Measurements from ENCODE around the gene GAGE12J. TPM values are rescaled to one million over a fixed set of nuclear protein-coding genes. Genes with fewer than 3 reads are reported as not detected.

Gene GAGE12J
- total and polyA plus RNA-seq, 8 donors = not detected

DNA sequence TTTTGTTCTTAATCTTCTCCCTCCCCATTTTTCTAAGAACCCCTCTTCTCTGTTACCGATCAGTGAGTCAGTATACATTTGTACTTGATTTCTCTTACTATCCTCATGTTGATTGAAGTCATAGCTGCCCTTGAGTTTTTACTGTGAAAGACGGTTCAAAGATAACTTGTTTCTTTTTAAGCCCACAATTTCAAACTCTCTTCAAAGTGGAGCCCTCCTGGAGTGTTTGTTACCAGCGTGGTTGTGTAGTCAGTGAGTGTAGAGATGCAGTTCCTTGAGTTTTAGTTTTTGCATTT, 44.4 kb upstream of the GAGE12J start:
- intact Hi-C loops (cut with DNase I) = no loop called here
- Histone ChIP-seq H3K4me3 (no peak overlapping the region), H3K27me3 (no peaks in the 10 kb centered on the region), H3K27ac (no peak overlapping the region), H3K4me1 (peaks cover 0 to 8% of the 10 kb centered on the region in 2 donors), H3K9me3 (no peaks in the 10 kb centered on the region), H3K36me3 (no peaks in the 10 kb centered on the region)
- ATAC-seq = no peak
- TF ChIP-seq, protein P1, sequence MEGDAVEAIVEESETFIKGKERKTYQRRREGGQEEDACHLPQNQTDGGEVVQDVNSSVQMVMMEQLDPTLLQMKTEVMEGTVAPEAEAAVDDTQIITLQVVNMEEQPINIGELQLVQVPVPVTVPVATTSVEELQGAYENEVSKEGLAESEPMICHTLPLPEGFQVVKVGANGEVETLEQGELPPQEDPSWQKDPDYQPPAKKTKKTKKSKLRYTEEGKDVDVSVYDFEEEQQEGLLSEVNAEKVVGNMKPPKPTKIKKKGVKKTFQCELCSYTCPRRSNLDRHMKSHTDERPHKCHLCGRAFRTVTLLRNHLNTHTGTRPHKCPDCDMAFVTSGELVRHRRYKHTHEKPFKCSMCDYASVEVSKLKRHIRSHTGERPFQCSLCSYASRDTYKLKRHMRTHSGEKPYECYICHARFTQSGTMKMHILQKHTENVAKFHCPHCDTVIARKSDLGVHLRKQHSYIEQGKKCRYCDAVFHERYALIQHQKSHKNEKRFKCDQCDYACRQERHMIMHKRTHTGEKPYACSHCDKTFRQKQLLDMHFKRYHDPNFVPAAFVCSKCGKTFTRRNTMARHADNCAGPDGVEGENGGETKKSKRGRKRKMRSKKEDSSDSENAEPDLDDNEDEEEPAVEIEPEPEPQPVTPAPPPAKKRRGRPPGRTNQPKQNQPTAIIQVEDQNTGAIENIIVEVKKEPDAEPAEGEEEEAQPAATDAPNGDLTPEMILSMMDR (IDR thresholded peaks at IDR 0.05) = no peak
- DNase-seq = no peak

DNA sequence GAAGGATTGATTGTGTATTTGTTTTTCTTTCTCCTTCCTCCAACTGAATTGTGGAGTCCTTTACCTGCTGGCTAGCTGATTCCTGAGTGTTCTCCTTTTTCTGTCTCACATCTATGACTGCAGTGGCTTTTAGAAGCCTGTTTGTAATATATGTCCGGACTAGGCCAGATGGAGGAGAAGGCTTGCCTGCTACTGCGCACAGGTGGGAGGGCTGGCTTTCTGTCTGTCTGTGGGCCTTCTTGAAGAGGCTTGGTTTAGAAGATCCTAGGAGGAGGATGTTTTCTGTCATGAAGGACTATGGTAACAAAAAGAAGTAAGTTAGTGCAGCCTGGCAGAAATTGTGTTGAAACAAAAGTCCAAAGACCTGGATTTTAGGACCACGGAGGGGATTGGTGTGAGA, 43.8 kb upstream of the GAGE12J start:
- H3K9me3 ChIP-seq = no peaks in the 10 kb centered on the region
- ATAC-seq = no peak
- H3K4me3 ChIP-seq = no peak overlapping the region
- no peaks in the 10 kb centered on the region for H3K36me3 ChIP-seq
- H3K27ac ChIP-seq = no peak overlapping the region
- intact Hi-C loops (cut with DNase I) = no loop called here
- H3K27me3 ChIP-seq = no peaks in the 10 kb centered on the region
- TF ChIP-seq, protein P1 (IDR thresholded peaks at IDR 0.05) = no peak
- H3K4me1 ChIP-seq = peaks cover 0 to 2% of the 10 kb centered on the region in 2 donors
- no peak for DNase-seq

DNA sequence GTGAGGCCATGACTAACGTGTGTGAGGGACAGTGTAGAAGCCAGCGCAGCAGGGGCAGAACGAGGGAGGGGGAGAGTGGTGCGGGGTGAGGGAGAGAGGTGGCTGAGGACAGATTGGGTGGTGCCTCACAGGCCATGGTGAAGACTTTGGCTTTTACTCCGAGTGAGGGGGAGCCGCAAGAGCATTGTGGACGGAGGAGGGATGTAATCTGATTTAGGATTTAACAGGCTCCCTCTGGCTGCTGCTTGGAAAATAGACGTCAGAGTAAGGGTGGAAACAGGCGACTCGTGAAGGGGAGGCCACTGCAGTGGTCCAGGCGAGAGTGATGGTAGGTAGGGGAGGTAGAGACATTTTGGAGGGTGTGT, 39.2 kb upstream of the GAGE12J start:
- DNase-seq (peak in 1 of 4 donors; percentile 28), ATAC-seq (no peak)
- Histone ChIP-seq H3K9me3 (no peaks in the 10 kb centered on the region), H3K4me3 (no peak overlapping the region), H3K36me3 (no peaks in the 10 kb centered on the region), H3K27ac (no peak overlapping the region), H3K4me1 (no peaks in the 10 kb centered on the region), H3K27me3 (no peaks in the 10 kb centered on the region)
- TF ChIP-seq, protein P1 (IDR thresholded peaks at IDR 0.05) = no peak
- intact Hi-C loops (cut with DNase I) = no loop called here

DNA sequence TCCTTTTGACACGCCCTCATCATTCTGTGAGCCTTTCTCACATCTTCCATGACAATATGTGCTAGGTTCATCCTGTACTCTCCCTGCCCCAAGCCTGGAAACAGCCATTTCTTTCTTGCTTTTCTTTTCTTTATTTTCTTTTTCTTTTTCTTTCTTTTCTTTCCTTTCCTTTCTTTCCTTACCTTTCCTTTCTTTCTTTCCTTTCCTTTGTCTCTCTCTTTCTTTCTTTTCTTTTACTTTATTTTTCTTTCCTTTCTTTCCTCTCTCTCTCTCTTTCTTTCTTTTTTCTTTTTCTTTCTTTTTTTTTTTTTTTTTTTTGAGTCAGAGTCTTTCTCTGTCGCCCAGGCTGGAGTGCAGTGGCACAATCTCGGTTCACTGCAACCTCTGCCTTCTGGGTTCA, 37.6 kb upstream of the GAGE12J start:
- no peaks in the 10 kb centered on the region for H3K36me3 ChIP-seq
- TF ChIP-seq, protein P1 (IDR thresholded peaks at IDR 0.05) = no peak
- ATAC-seq (no peak), DNase-seq (no peak)
- no peak overlapping the region for H3K27ac ChIP-seq
- H3K9me3 ChIP-seq = no peaks in the 10 kb centered on the region
- no peak overlapping the region for H3K4me3 ChIP-seq
- intact Hi-C loops (cut with DNase I) = no loop called here
- H3K4me1 ChIP-seq = no peaks in the 10 kb centered on the region
- no peaks in the 10 kb centered on the region for H3K27me3 ChIP-seq

DNA sequence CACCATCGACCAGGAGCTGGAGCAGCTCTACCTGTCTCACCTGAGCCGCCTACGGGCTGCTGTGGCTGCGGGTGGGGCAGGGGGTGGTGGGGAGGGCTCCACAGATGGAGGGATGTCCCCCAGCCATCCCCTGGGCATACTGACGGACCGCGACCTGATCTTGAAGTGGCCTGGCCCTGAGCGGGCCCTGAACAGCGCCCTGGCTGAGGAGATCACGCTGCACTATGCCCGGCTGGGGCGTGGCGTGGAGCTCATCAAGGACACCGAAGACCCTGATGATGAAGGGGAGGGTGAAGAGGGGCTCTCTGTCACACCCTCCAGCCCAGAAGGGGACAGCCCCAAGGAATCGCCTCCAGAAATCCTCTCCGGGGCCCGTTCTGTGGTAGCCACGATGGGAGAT, 35.7 kb upstream of the GAGE12J start:
- no peak overlapping the region for H3K4me3 ChIP-seq
- DNase-seq (no peak), ATAC-seq (no peak)
- H3K4me1 ChIP-seq = no peaks in the 10 kb centered on the region
- TF ChIP-seq, protein P1 (IDR thresholded peaks at IDR 0.05) = no peak
- H3K9me3 ChIP-seq = no peaks in the 10 kb centered on the region
- no peaks in the 10 kb centered on the region for H3K36me3 ChIP-seq
- intact Hi-C loops (cut with DNase I) = no loop called here
- H3K27ac ChIP-seq = no peak overlapping the region
- no peaks in the 10 kb centered on the region for H3K27me3 ChIP-seq

Measured in left lung (tissue), 10 donors.